Suprapubic skin (tissue), 4 donors: Measurements from ENCODE around the gene SHFL. TPM values are rescaled to one million over a fixed set of nuclear protein-coding genes. Genes with fewer than 3 reads are reported as not detected.

Experiments used
- DNase-seq, 2 donors: peaks; one replicate each; pipeline ENCODE4 v3.0.0-alpha.2; 2019; ENCODE audit warnings: low spot score in 2 of 2
- H3K27ac ChIP-seq: fragments of 200-600 bp; sonication (generic); one replicate; pipeline ENCODE4 v1.5.1; 2019
- H3K27me3 ChIP-seq: fragments of 200-600 bp; sonication (generic); one replicate; pipeline ENCODE4 v1.5.1; 2019
- H3K36me3 ChIP-seq: fragments of 200-600 bp; sonication (generic); one replicate; pipeline ENCODE4 v1.5.1; 2019
- H3K4me1 ChIP-seq: fragments of 200-600 bp; sonication (generic); one replicate; pipeline ENCODE4 v1.5.1; 2019
- H3K4me3 ChIP-seq: fragments of 200-600 bp; sonication (generic); one replicate; pipeline ENCODE4 v1.5.1; 2019; ENCODE audit warnings: mild to moderate bottlenecking
- H3K9me3 ChIP-seq: fragments of 200-600 bp; sonication (generic); one replicate; pipeline ENCODE4 v1.5.1; 2019
- CTCF ChIP-seq, 2 donors: fragments of 200-600 bp in 1 of 2; fragments of 450-650 bp in 1 of 2; sonication (generic) in 1 of 2; IDR thresholded peaks; one replicate each; pipeline ENCODE4 v1.5.1; 2016 to 2019; ENCODE audit warnings: antibody characterized with exemption in 2 of 2, mild to moderate bottlenecking in 1 of 2, moderate library complexity in 1 of 2
- EP300 ChIP-seq: sonication (generic); formaldehyde crosslinking; IDR thresholded peaks from one replicate; pipeline ENCODE4 v1.6.1; 2017; ENCODE audit warnings: antibody characterized with exemption
- POLR2A ChIP-seq, 2 donors: fragments of 450-650 bp; IDR thresholded peaks; one replicate each; pipeline ENCODE4 v1.6.1; 2017; ENCODE audit warnings: antibody characterized with exemption in 2 of 2, mild to moderate bottlenecking in 2 of 2, moderate library complexity in 2 of 2
- POLR2AphosphoS5 ChIP-seq, 3 donors: sonication (generic); formaldehyde crosslinking; IDR thresholded peaks; one replicate each; pipeline ENCODE4 v1.6.1; 2017; ENCODE audit warnings: antibody characterized with exemption in 3 of 3
- WGBS: methylation state at CpG from one replicate; pipeline ENCODE4 v1.1.5; 2018; 5-methylcytosine and 5-hydroxymethylcytosine counted together
- total RNA-seq, 4 donors: library from RNA; depleted of rRNA; stranded (reverse); fragments of >200 nt; gene quantifications; one replicate each; pipeline ENCODE4 v1.1.0, GENCODE V29; 2016

SHFL gene
- total RNA-seq, 4 donors from 2014 or later: 11.8 to 26.7 (median 22.3) TPM

DNA sequence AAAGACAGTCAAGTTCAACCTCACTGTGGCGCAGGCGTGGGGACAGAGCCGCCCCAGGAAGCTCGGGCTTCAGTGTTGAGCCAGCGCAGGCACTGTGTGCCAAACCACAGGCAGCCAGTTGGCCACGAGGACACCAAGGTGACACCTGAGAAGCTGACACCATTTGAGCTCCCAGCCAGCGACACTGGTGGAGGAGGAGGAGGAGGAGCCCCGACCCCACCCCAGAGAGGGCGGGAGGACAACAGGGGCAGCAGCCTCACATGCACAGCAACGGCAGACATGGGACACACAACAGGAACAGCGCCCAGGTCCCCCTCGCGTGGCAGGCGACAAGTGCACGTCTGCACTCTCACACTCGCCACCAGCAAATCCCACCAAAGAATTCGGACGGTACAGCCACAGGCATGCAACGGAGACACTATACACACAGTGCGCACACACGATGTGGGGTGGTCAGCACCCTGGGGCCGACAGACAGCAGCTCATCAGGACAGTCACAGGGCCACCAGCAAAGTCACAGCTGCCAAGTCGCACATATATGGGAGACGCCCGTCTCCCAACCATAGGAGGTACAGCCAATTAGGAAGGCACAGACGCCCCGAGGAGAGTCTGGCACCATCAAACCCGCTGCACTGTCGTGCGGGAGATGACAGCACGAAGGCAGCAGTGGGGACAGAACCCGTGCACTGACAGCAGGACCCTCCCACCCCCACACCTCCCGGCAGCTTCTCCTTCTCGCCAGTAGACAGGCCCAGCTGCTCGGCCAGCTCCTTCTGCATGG lies 30.2 kb downstream of the SHFL start:
- Histone ChIP-seq H3K36me3 (peaks cover 51% of the 10 kb centered on the region), H3K4me3 (no peak overlapping the region), H3K27ac (no peak overlapping the region), H3K9me3 (no peaks in the 10 kb centered on the region), H3K4me1 (peaks cover 46% of the 10 kb centered on the region), H3K27me3 (no peaks in the 10 kb centered on the region)
- no peak for DNase-seq
- TF ChIP-seq EP300 (no peak), POLR2AphosphoS5 (IDR thresholded peaks at IDR 0.05) (no peak), CTCF (IDR thresholded peaks at IDR 0.05) (no peak), POLR2A (IDR thresholded peaks at IDR 0.05) (no peak)
- WGBS: 64% methylated on average over 6 of the region's 35 CpGs

DNA sequence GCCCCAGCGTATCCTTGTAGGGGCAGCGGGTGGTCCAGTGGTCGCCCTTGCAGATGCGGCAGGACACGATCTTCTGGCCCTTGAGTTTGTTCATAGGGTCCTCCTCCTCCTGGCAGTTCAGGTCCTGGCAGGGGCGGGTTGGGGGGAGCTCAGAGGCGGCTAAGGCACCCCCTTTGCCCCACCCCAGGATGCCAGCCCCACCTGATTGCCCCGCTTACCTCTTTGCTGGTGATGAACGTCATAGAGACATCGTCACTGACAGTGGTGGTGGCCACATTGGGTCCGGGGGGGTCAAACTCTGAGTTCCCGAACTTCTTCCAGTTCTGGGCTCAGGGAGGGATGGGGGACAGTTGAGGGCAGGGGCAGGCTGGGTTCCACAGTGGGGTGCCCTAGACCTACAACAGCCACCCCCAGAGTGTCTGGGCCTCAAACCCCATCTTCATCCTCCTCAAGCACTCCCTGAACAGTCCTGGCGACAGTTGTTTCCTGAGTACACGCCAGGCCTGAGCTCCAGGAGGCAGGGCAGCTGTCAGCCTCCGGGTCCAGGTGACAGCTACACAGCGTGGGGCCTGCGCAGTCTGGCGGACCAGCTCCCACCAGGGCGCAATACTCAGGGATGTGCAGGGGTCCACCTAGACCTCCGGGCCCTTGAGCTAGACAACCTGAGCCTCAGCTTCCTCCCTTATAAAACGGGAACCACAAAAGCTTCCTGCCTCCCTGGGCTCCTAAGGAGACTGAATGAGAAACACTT lies 30.9 kb downstream of the SHFL start:
- no peak overlapping the region for H3K4me3 ChIP-seq
- H3K36me3 ChIP-seq: peaks cover 48% of the 10 kb centered on the region
- TF ChIP-seq POLR2A (IDR thresholded peaks at IDR 0.05): no peak
- no peak for TF ChIP-seq POLR2AphosphoS5 (IDR thresholded peaks at IDR 0.05)
- TF ChIP-seq EP300: no peak
- TF ChIP-seq CTCF (IDR thresholded peaks at IDR 0.05): no peak
- no peak for DNase-seq
- H3K4me1 ChIP-seq: peaks cover 47% of the 10 kb centered on the region
- H3K9me3 ChIP-seq: no peaks in the 10 kb centered on the region
- WGBS: 96% methylated on average over 12 of the region's 21 CpGs
- no peaks in the 10 kb centered on the region for H3K27me3 ChIP-seq
- H3K27ac ChIP-seq: no peak overlapping the region

GRCh38 chr19:10118960-10119359 lies 32.8 kb downstream of the SHFL start:
- H3K4me3 ChIP-seq: peak overlapping the region; percentile 96
- H3K27ac ChIP-seq: peak overlapping the region; percentile 82
- no peak for DNase-seq
- peaks cover 39% of the 10 kb centered on the region for H3K4me1 ChIP-seq
- H3K27me3 ChIP-seq: no peaks in the 10 kb centered on the region
- 42% methylated on average over 10 of the region's 12 CpGs for WGBS
- H3K9me3 ChIP-seq: no peaks in the 10 kb centered on the region
- no peak for TF ChIP-seq CTCF (IDR thresholded peaks at IDR 0.05)
- no peak for TF ChIP-seq POLR2AphosphoS5 (IDR thresholded peaks at IDR 0.05)
- TF ChIP-seq EP300: no peak
- TF ChIP-seq POLR2A (IDR thresholded peaks at IDR 0.05): no peak
- H3K36me3 ChIP-seq: peaks cover 46% of the 10 kb centered on the region

DNA sequence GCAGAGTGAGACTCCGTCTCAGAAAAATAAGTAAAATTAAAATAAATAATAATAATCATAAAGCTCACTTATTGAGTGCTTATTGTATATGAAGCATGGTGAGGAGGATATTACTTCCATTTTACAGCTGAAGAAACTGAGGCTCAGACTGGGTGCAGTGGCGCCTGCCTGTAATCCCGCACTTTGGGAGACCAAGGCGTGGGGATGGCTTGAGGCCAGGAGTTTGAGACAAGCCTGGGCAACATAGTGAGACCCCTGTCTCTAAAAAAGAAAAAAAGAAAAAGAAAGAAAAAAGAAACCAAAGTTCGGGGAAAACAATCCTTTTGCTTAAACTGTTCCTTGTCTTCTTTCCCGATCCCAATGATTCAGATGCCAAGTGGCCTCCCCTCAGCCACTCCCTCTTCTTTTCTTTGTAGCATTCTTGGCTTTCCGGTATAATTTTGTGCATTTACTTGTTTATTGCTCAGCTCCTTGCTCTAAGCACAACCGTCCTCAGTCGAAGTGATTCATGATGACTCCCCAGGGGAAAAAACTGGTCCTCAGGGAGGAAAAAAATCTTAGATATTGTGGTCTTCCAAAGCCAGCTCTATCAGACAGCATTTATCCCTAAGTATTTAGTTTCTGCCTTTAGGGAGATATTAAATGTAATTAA lies 34.5 kb downstream of the SHFL start:
- no peak for DNase-seq
- WGBS: 36% methylated on average over 9 of the region's 9 CpGs
- Histone ChIP-seq H3K27ac (peak overlapping the region; percentile 82), H3K9me3 (no peaks in the 10 kb centered on the region), H3K4me3 (peak overlapping the region; percentile 96), H3K27me3 (no peaks in the 10 kb centered on the region), H3K4me1 (peaks cover 39% of the 10 kb centered on the region), H3K36me3 (peaks cover 30% of the 10 kb centered on the region)
- TF ChIP-seq POLR2AphosphoS5 (IDR thresholded peaks at IDR 0.05) (peak in 1 of 3 donors; percentile 57), CTCF (IDR thresholded peaks at IDR 0.05) (no peak), EP300 (no peak), POLR2A (IDR thresholded peaks at IDR 0.05) (no peak)

DNA sequence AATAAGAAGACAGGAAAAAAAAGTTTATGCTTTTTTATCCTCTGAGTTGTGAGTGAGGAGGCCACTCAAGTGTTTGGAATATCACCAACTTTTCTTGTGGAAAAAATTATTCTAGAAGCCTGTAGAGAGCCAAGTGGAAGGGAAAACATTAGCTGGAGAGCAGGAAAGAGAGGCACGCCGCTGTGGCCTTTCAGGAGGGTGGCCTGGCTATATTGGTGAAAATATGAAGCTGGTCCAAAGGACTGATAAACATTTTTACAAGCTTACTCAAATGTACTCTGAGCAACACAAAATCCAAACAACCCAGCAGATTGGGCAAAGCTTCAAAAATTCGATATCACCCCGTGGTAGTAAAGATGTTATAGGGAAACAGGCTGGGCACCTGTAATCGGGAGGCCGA lies 35.9 kb downstream of the SHFL start:
- no peaks in the 10 kb centered on the region for H3K27me3 ChIP-seq
- no peak for DNase-seq
- 62% methylated on average over 6 of the region's 6 CpGs for WGBS
- no peak for TF ChIP-seq POLR2AphosphoS5 (IDR thresholded peaks at IDR 0.05)
- no peak for TF ChIP-seq CTCF (IDR thresholded peaks at IDR 0.05)
- TF ChIP-seq POLR2A (IDR thresholded peaks at IDR 0.05): no peak
- TF ChIP-seq EP300: no peak
- H3K4me3 ChIP-seq: no peak overlapping the region
- H3K9me3 ChIP-seq: no peaks in the 10 kb centered on the region
- peak overlapping the region; percentile 74 for H3K27ac ChIP-seq
- peaks cover 23% of the 10 kb centered on the region for H3K36me3 ChIP-seq
- peaks cover 39% of the 10 kb centered on the region for H3K4me1 ChIP-seq
